Cerebellar cortex (tissue), 1 donor: ENCODE data around the gene GMDS.

Experiments
- DNase-seq: peaks from one replicate; pipeline ENCODE4 v3.0.0-alpha.2; 2015; ENCODE audit warnings: low spot score

The GMDS gene

GRCh38 chr6:1738558-1739081 is 506.8 kb downstream of the GMDS start:
- no peak for DNase-seq

GRCh38 chr6:1737463-1738311 is 507.7 kb downstream of the GMDS start:
- DNase-seq: no peak

GRCh38 chr6:1736346-1737105 is 508.9 kb downstream of the GMDS start:
- peak; percentile 31 for DNase-seq

- peak; percentile 8 for DNase-seq
Observed at GRCh38 chr6:1735239-1735803, 510.1 kb downstream of the GMDS start.

- DNase-seq: no peak
Observed at GRCh38 chr6:1730882-1731281, 514.5 kb downstream of the GMDS start.

- no peak for DNase-seq
Observed at GRCh38 chr6:1729750-1730140, 515.7 kb downstream of the GMDS start.

- DNase-seq: no peak
Observed at GRCh38 chr6:1729133-1729749, 516.2 kb downstream of the GMDS start.

- DNase-seq: no peak
Observed at GRCh38 chr6:1726341-1726768, 519.0 kb downstream of the GMDS start.

- DNase-seq: no peak
Observed at GRCh38 chr6:1724616-1725015, 520.8 kb downstream of the GMDS start.

- no peak for DNase-seq
Observed at GRCh38 chr6:1724124-1724523, 521.3 kb downstream of the GMDS start.

- no peak for DNase-seq
Observed at GRCh38 chr6:1722801-1723200, 522.6 kb downstream of the GMDS start.

GRCh38 chr6:1720620-1721322 is 524.6 kb downstream of the GMDS start:
- no peak for DNase-seq

GRCh38 chr6:1719922-1720321 is 525.5 kb downstream of the GMDS start:
- no peak for DNase-seq

GRCh38 chr6:1716868-1717267 is 528.5 kb downstream of the GMDS start:
- no peak for DNase-seq

GRCh38 chr6:1716396-1716795 is 529.0 kb downstream of the GMDS start:
- DNase-seq: no peak

GRCh38 chr6:1715336-1715735 is 530.1 kb downstream of the GMDS start:
- DNase-seq: no peak

GRCh38 chr6:1714654-1715053 is 530.8 kb downstream of the GMDS start:
- DNase-seq: no peak

GRCh38 chr6:1713016-1713600 is 532.3 kb downstream of the GMDS start:
- DNase-seq: no peak

GRCh38 chr6:1712451-1712850 is 533.0 kb downstream of the GMDS start:
- DNase-seq: no peak

GRCh38 chr6:1711136-1711535 is 534.3 kb downstream of the GMDS start:
- DNase-seq: no peak

GRCh38 chr6:1709234-1709641 is 536.2 kb downstream of the GMDS start:
- DNase-seq: no peak
